Suprapubic skin (tissue), 4 donors: Measurements from ENCODE around the gene KIRREL3. TPM values are rescaled to one million over a fixed set of nuclear protein-coding genes. Genes with fewer than 3 reads are reported as not detected.

ENCODE experiments used
- DNase-seq, 2 donors: peaks; one replicate each; pipeline ENCODE4 v3.0.0-alpha.2; 2019; ENCODE audit warnings: low spot score in 2 of 2
- H3K27ac ChIP-seq: fragments of 200-600 bp; sonication (generic); one replicate; pipeline ENCODE4 v1.5.1; 2019
- H3K27me3 ChIP-seq: fragments of 200-600 bp; sonication (generic); one replicate; pipeline ENCODE4 v1.5.1; 2019
- H3K36me3 ChIP-seq: fragments of 200-600 bp; sonication (generic); one replicate; pipeline ENCODE4 v1.5.1; 2019
- H3K4me1 ChIP-seq: fragments of 200-600 bp; sonication (generic); one replicate; pipeline ENCODE4 v1.5.1; 2019
- H3K4me3 ChIP-seq: fragments of 200-600 bp; sonication (generic); one replicate; pipeline ENCODE4 v1.5.1; 2019; ENCODE audit warnings: mild to moderate bottlenecking
- H3K9me3 ChIP-seq: fragments of 200-600 bp; sonication (generic); one replicate; pipeline ENCODE4 v1.5.1; 2019
- CTCF ChIP-seq, 2 donors: fragments of 200-600 bp in 1 of 2; fragments of 450-650 bp in 1 of 2; sonication (generic) in 1 of 2; IDR thresholded peaks; one replicate each; pipeline ENCODE4 v1.5.1; 2016 to 2019; ENCODE audit warnings: antibody characterized with exemption in 2 of 2, mild to moderate bottlenecking in 1 of 2, moderate library complexity in 1 of 2
- EP300 ChIP-seq: sonication (generic); formaldehyde crosslinking; IDR thresholded peaks from one replicate; pipeline ENCODE4 v1.6.1; 2017; ENCODE audit warnings: antibody characterized with exemption
- POLR2A ChIP-seq, 2 donors: fragments of 450-650 bp; IDR thresholded peaks; one replicate each; pipeline ENCODE4 v1.6.1; 2017; ENCODE audit warnings: antibody characterized with exemption in 2 of 2, mild to moderate bottlenecking in 2 of 2, moderate library complexity in 2 of 2
- POLR2AphosphoS5 ChIP-seq, 3 donors: sonication (generic); formaldehyde crosslinking; IDR thresholded peaks; one replicate each; pipeline ENCODE4 v1.6.1; 2017; ENCODE audit warnings: antibody characterized with exemption in 3 of 3
- WGBS: methylation state at CpG from one replicate; pipeline ENCODE4 v1.1.5; 2018; 5-methylcytosine and 5-hydroxymethylcytosine counted together
- total RNA-seq, 4 donors: library from RNA; depleted of rRNA; stranded (reverse); fragments of >200 nt; gene quantifications; one replicate each; pipeline ENCODE4 v1.1.0, GENCODE V29; 2016

Gene KIRREL3
- total RNA-seq, 4 donors from 2014 or later, result 0.17 TPM; not detected in 3

- DNase-seq, result no peak
- no peak overlapping the region for H3K4me3 ChIP-seq
- H3K27me3 ChIP-seq, result peaks cover 7% of the 10 kb centered on the region
- TF ChIP-seq POLR2A (IDR thresholded peaks at IDR 0.05) (no peak), CTCF (IDR thresholded peaks at IDR 0.05) (no peak), EP300 (no peak), POLR2AphosphoS5 (IDR thresholded peaks at IDR 0.05) (no peak)
- H3K4me1 ChIP-seq, result no peaks in the 10 kb centered on the region
- H3K36me3 ChIP-seq, result no peaks in the 10 kb centered on the region
- 42% methylated on average over 2 of the region's 2 CpGs for WGBS
- no peaks in the 10 kb centered on the region for H3K9me3 ChIP-seq
- no peak overlapping the region for H3K27ac ChIP-seq
Observed at GRCh38 chr11:126679033-126679432, 321.5 kb downstream of the KIRREL3 start.

GRCh38 chr11:126676536-126676935 is 324.0 kb downstream of the KIRREL3 start:
- no peaks in the 10 kb centered on the region for H3K4me1 ChIP-seq
- TF ChIP-seq CTCF (IDR thresholded peaks at IDR 0.05) (no peak), POLR2AphosphoS5 (IDR thresholded peaks at IDR 0.05) (no peak), POLR2A (IDR thresholded peaks at IDR 0.05) (no peak), EP300 (no peak)
- no peak for DNase-seq

GRCh38 chr11:126673319-126673718 is 327.3 kb downstream of the KIRREL3 start:
- H3K9me3 ChIP-seq, result no peaks in the 10 kb centered on the region
- no peaks in the 10 kb centered on the region for H3K4me1 ChIP-seq
- WGBS, result 56% methylated on average over 1 of the region's 1 CpG
- no peak for TF ChIP-seq EP300
- no peak for TF ChIP-seq POLR2AphosphoS5 (IDR thresholded peaks at IDR 0.05)
- TF ChIP-seq POLR2A (IDR thresholded peaks at IDR 0.05), result no peak
- TF ChIP-seq CTCF (IDR thresholded peaks at IDR 0.05), result no peak
- DNase-seq, result no peak
- H3K27ac ChIP-seq, result no peak overlapping the region
- no peaks in the 10 kb centered on the region for H3K36me3 ChIP-seq
- no peak overlapping the region for H3K4me3 ChIP-seq
- H3K27me3 ChIP-seq, result peaks cover 10% of the 10 kb centered on the region

More at GRCh38 chr11:126676536-126676935, 324.0 kb downstream of the KIRREL3 start:
- H3K4me3 ChIP-seq, result no peak overlapping the region
- H3K27ac ChIP-seq, result no peak overlapping the region
- 71% methylated on average over 9 of the region's 9 CpGs for WGBS
- H3K9me3 ChIP-seq, result no peaks in the 10 kb centered on the region
- peaks cover 7% of the 10 kb centered on the region for H3K27me3 ChIP-seq
- H3K36me3 ChIP-seq, result no peaks in the 10 kb centered on the region

- TF ChIP-seq POLR2A (IDR thresholded peaks at IDR 0.05) (no peak), EP300 (no peak), CTCF (IDR thresholded peaks at IDR 0.05) (no peak), POLR2AphosphoS5 (IDR thresholded peaks at IDR 0.05) (no peak)
- Histone ChIP-seq H3K27ac (no peak overlapping the region), H3K27me3 (peaks cover 3% of the 10 kb centered on the region), H3K36me3 (no peaks in the 10 kb centered on the region), H3K4me3 (no peak overlapping the region), H3K4me1 (no peaks in the 10 kb centered on the region), H3K9me3 (no peaks in the 10 kb centered on the region)
- no peak for DNase-seq
- 57% methylated on average over 5 of the region's 5 CpGs for WGBS
Observed at GRCh38 chr11:126669416-126669815, 331.2 kb downstream of the KIRREL3 start.

- no peak for TF ChIP-seq EP300
- peaks cover 3% of the 10 kb centered on the region for H3K27me3 ChIP-seq
- no peaks in the 10 kb centered on the region for H3K36me3 ChIP-seq
- WGBS, result 83% methylated on average over 2 of the region's 2 CpGs
- DNase-seq, result no peak
- no peak overlapping the region for H3K4me3 ChIP-seq
- H3K9me3 ChIP-seq, result no peaks in the 10 kb centered on the region
- no peak overlapping the region for H3K27ac ChIP-seq
- no peaks in the 10 kb centered on the region for H3K4me1 ChIP-seq
Observed at GRCh38 chr11:126664643-126665042, 335.9 kb downstream of the KIRREL3 start.
